K562 (cell line): Measurements from ENCODE around the gene MYCBP2. TPM values are rescaled to one million over a fixed set of nuclear protein-coding genes. Genes with fewer than 3 reads are reported as not detected.

Source experiments
- BCOR ChIP-seq: fragments of 450-650 bp; IDR thresholded peaks from 2 replicates; pipeline ENCODE4 v1.6.1; 2016
- DPF2 ChIP-seq: fragments of 450-650 bp; IDR thresholded peaks from 2 replicates; pipeline ENCODE4 v1.6.1; 2016
- E2F5 ChIP-seq: sonication (generic); formaldehyde crosslinking; IDR thresholded peaks from 2 replicates; pipeline ENCODE4 v1.8.0; 2022; ENCODE audit warnings: mild to moderate bottlenecking, missing genetic modification reagents
- EP400 ChIP-seq: fragments of 450-650 bp; IDR thresholded peaks from 2 replicates; pipeline ENCODE4 v1.6.1; 2017; ENCODE audit warnings: antibody characterized with exemption, mild to moderate bottlenecking, moderate library complexity
- ETS1 ChIP-seq: conservative IDR thresholded peaks from 2 replicates; pipeline ENCODE4 v1.6.1; 2011; ENCODE audit warnings: low read depth, mild to moderate bottlenecking, low read length; ENCODE audit not compliant: control insufficient read depth
- FOXK2 ChIP-seq, 2 experiments: fragments of 450-650 bp; IDR thresholded peaks in 1 of 2; conservative IDR thresholded peaks in 1 of 2; 2 replicates each; pipeline ENCODE4 v1.6.1; 2016; ENCODE audit warnings: low read depth in 2 of 2, mild to moderate bottlenecking in 1 of 2
- FOXM1 ChIP-seq, 2 experiments: fragments of 450-650 bp in 1 of 2; sonication (generic) in 1 of 2; formaldehyde crosslinking in 1 of 2; IDR thresholded peaks; 2 replicates each; pipeline versions ENCODE4 v1.6.1 to v1.9.0; 2017 to 2022; ENCODE audit warnings: low read depth in 2 of 2, mild to moderate bottlenecking in 2 of 2, missing genetic modification reagents in 1 of 2, moderate library complexity in 1 of 2
- HDAC1 ChIP-seq, 2 experiments: fragments of 450-650 bp; IDR thresholded peaks; 2 replicates each; pipeline ENCODE4 v1.6.1; 2016 to 2017; ENCODE audit warnings: inconsistent platforms in 1 of 2, mild to moderate bottlenecking in 1 of 2, moderate library complexity in 1 of 2
- KDM5B ChIP-seq: fragments of 200-600 bp; sonication (generic); IDR thresholded peaks from 2 replicates; pipeline ENCODE4 v1.6.1; 2012; ENCODE audit warnings: low read depth, mild to moderate bottlenecking, moderate library complexity, low read length, control low read depth, inconsistent platforms; ENCODE audit not compliant: insufficient replicate concordance
- MAFG ChIP-seq: fragments of 450-650 bp; conservative IDR thresholded peaks from 2 replicates; pipeline ENCODE4 v1.6.1; 2016; ENCODE audit warnings: missing genetic modification characterization, missing compliant biosample characterization
- MAX ChIP-seq: sonication (generic); formaldehyde crosslinking; IDR thresholded peaks from 2 replicates; pipeline ENCODE4 v1.9.0; 2022; ENCODE audit warnings: mild to moderate bottlenecking, missing genetic modification reagents
- MEIS2 ChIP-seq: fragments of 450-650 bp; IDR thresholded peaks from 2 replicates; pipeline ENCODE4 v1.6.1; 2014; ENCODE audit warnings: mild to moderate bottlenecking; ENCODE audit not compliant: partially characterized antibody
- NFIX ChIP-seq: fragments of 250-450 bp; sonication (Bioruptor Pico); IDR thresholded peaks from 2 replicates; pipeline ENCODE4 v1.4.0; 2020; ENCODE audit warnings: low read depth, mild to moderate bottlenecking, moderate library complexity
- NRF1 ChIP-seq, 2 experiments: fragments of 450-650 bp; IDR thresholded peaks in 1 of 2; conservative IDR thresholded peaks in 1 of 2; 2 replicates each; pipeline ENCODE4 v1.6.1; 2014; ENCODE audit warnings: mild to moderate bottlenecking in 2 of 2
- POLR2A ChIP-seq: fragments of 450-650 bp; conservative IDR thresholded peaks from 2 replicates; pipeline ENCODE4 v1.6.1; 2016
- POU5F1 ChIP-seq: fragments of 150-350 bp; IDR thresholded peaks from 2 replicates; pipeline ENCODE4 v1.6.1; 2014; ENCODE audit warnings: borderline replicate concordance, low read length, low read depth, mild to moderate bottlenecking; ENCODE audit not compliant: partially characterized antibody
- RFX5 ChIP-seq: IDR thresholded peaks from 2 replicates; pipeline ENCODE4 v1.6.1; 2011; ENCODE audit warnings: low read depth, mild to moderate bottlenecking, improper control_type of control experiment, low read length
- TAF9B ChIP-seq: fragments of 450-650 bp; IDR thresholded peaks from 2 replicates; pipeline ENCODE4 v1.6.1; 2018; ENCODE audit warnings: mild to moderate bottlenecking; ENCODE audit not compliant: partially characterized antibody
- TEAD1 ChIP-seq, 2 experiments: fragments of 450-650 bp in 1 of 2; sonication (generic) in 1 of 2; formaldehyde crosslinking; IDR thresholded peaks; 2 replicates each; pipeline versions ENCODE4 v1.4.0 to v1.8.0; 2020 to 2022; ENCODE audit warnings: mild to moderate bottlenecking in 2 of 2, missing genetic modification reagents in 1 of 2
- TEAD4 ChIP-seq, 2 experiments: sonication (generic) in 1 of 2; formaldehyde crosslinking in 1 of 2; IDR thresholded peaks; 2 replicates each; pipeline versions ENCODE4 v1.6.1 to v1.8.0; 2012 to 2022; ENCODE audit warnings: borderline replicate concordance in 1 of 2, inconsistent platforms in 1 of 2, low read length in 1 of 2, mild to moderate bottlenecking in 1 of 2, missing genetic modification reagents in 1 of 2
- VEZF1 ChIP-seq: fragments of 200-800 bp; sonication (Bioruptor generic); IDR thresholded peaks from 2 replicates; pipeline ENCODE4 v1.6.1; 2017; ENCODE audit warnings: missing genetic modification characterization, missing compliant biosample characterization
- XRCC5 ChIP-seq: fragments of 200-400 bp; formaldehyde crosslinking; IDR thresholded peaks from 2 replicates; pipeline ENCODE4 v1.6.1; 2017; ENCODE audit warnings: low read depth, mild to moderate bottlenecking, low read length
- ZBTB7A ChIP-seq: IDR thresholded peaks from 2 replicates; pipeline ENCODE4 v1.6.1; 2011; ENCODE audit warnings: low read depth, mild to moderate bottlenecking, low read length, moderate library complexity, borderline replicate concordance; ENCODE audit not compliant: control insufficient read depth
- ZNF586 ChIP-seq: fragments of 450-650 bp; formaldehyde crosslinking; conservative IDR thresholded peaks from 2 replicates; pipeline ENCODE4 v1.4.0; 2020; ENCODE audit warnings: mild to moderate bottlenecking, moderate library complexity
- polyA plus RNA-seq, 8 experiments: library from polyadenylated mRNA; depleted of rRNA in 4 of 8; stranded (reverse) in 5 of 8; unstranded in 3 of 8; fragments of >200 nt; fragmentation: Nextera tagmentation in 2 of 8; fragmentation: Illumina TruSeq in 1 of 8; extraction: Ambion mirVana in 2 of 8; extraction: Trizol in 1 of 8; gene quantifications; 2 replicates each; pipeline versions ENCODE4 v1.2.1 to v1.2.3, GENCODE V29; 2011 to 2014; ENCODE audit warnings: inconsistent platforms in 1 of 8, missing spikeins in 1 of 8
- total RNA-seq, 7 experiments: library from RNA; depleted of rRNA in 6 of 7; stranded (reverse); fragments of >200 nt in 6 of 7; fragmentation: Illumina TruSeq in 2 of 7; extraction: Trizol in 2 of 7; gene quantifications; 2 replicates each; pipeline versions ENCODE4 v1.2.1 to v1.2.3, GENCODE V29; 2011 to 2021; ENCODE audit warnings: low replicate concordance in 1 of 7

Gene MYCBP2
- total and polyA plus RNA-seq, 9 of the 15 experiments (the other 6 are each of a cell fraction or from before 2014, with no cell fraction given): 13.2 to 47.2 (median 28.9) TPM

- 0 out of 4 replicates have a peak, but pooled peaks of 1 of the 2 experiments have one; percentile 26 for TF ChIP-seq FOXK2 (conservative IDR thresholded peaks at IDR 0.05 in 1 of 2, IDR thresholded peaks at IDR 0.05 in 1 of 2; ENCODE audit: low read depth in 2 of 2)
- TF ChIP-seq POLR2A: peak; percentile 91
- TF ChIP-seq TAF9B: peak; percentile 32
- TF ChIP-seq E2F5 (CRISPR knock-in tag): no peak
- peak; percentile 87 for TF ChIP-seq MEIS2
- peak; percentile 44; the same call in 1 of the 2 replicates for TF ChIP-seq TEAD4 (IDR thresholded peaks at IDR 0.05; ENCODE audit: low read length)
- TF ChIP-seq TEAD4 (CRISPR knock-in tag; IDR thresholded peaks at IDR 0.05; ENCODE audit: borderline replicate concordance): no peak
- TF ChIP-seq ZBTB7A: peak; percentile 72; the same call in 1 of the 2 replicates
- TF ChIP-seq NRF1 (conservative IDR thresholded peaks at IDR 0.05 in 1 of 2, IDR thresholded peaks at IDR 0.05 in 1 of 2): peak; percentile 95 to 96
- peak; percentile 29; the same call in 1 of the 2 replicates for TF ChIP-seq BCOR
- TF ChIP-seq TEAD1 (CRISPR knock-in tag; IDR thresholded peaks at IDR 0.05): peak in 1 of 2 experiments; percentile 49; a peak in 1 of 4 replicates
- TF ChIP-seq EP400: peak; percentile 60; the same call in 1 of the 2 replicates
- TF ChIP-seq KDM5B: peak; percentile 46
- no peak for TF ChIP-seq NFIX (CRISPR knock-in tag)
- TF ChIP-seq VEZF1 (CRISPR knock-in tag): peak; percentile 87
- peak; percentile 86 for TF ChIP-seq MAX (CRISPR knock-in tag)
- TF ChIP-seq ETS1: no peak
- no peak for TF ChIP-seq MAFG (tag)
- TF ChIP-seq POU5F1: no peak
- TF ChIP-seq HDAC1 (IDR thresholded peaks at IDR 0.05): peak in 1 of 2 experiments; percentile 42; a peak in 1 of 4 replicates
- no peak for TF ChIP-seq ZNF586 (CRISPR knock-in tag)
- 0 out of 2 replicates have a peak, but pooled peaks have one; percentile 37 for TF ChIP-seq XRCC5
- TF ChIP-seq DPF2: 0 out of 2 replicates have a peak, but pooled peaks have one; percentile 19
- 0 out of 2 replicates have a peak, but pooled peaks have one; percentile 39 for TF ChIP-seq FOXM1 (IDR thresholded peaks at IDR 0.05; ENCODE audit: low read depth)
- no peak for TF ChIP-seq FOXM1 (CRISPR knock-in tag; IDR thresholded peaks at IDR 0.05; ENCODE audit: low read depth)
- 0 out of 2 replicates have a peak, but pooled peaks have one; percentile 19 for TF ChIP-seq RFX5
Measured at GRCh38 chr13:77326905-77327604, at the start of gene MYCBP2 (continued).
